A549 (cell line): ENCODE results near the gene GOLGA6L2. TPM values are rescaled to one million over a fixed set of nuclear protein-coding genes. Genes with fewer than 3 reads are reported as not detected.

Source experiments
- ATAC-seq, 2 experiments: fragments of 200-7000 bp in 1 of 2; fragments of >200 bp in 1 of 2; cut with Nextera tagmentation in 1 of 2; cut with Tn5 transposase in 1 of 2; 3 replicates each; pipeline versions ENCODE4 v1.8.0 to v1.9.1; 2018 to 2020; ENCODE audit warnings: mild to moderate bottlenecking in 1 of 2, moderate library complexity in 1 of 2
- CTCF ChIA-PET: fragments of 300-600 bp; sonication (Branson Sonifier 250); formaldehyde crosslinking; extraction: SDS; loops from one replicate; lab custom pipeline; 2021; ENCODE audit warnings: antibody characterized with exemption, inconsistent platforms; lab: Yijun Ruan, JAX
- POLR2A ChIA-PET: fragments of 350-600 bp; formaldehyde crosslinking; extraction: SDS; loops from one replicate; lab custom pipeline; 2021; ENCODE audit warnings: antibody characterized with exemption, inconsistent platforms; lab: Yijun Ruan, JAX
- DNase-seq, 2 experiments: peaks; one replicate each; pipeline versions ENCODE4 v3.0.0 to v3.0.0-alpha.2; 2011 to 2016; ENCODE audit warnings: low read depth in 1 of 2, low spot score in 1 of 2
- FAIRE-seq: peaks from 2 replicates; lab custom pipeline; 2011; peaks lifted over from hg19 to GRCh38; lab: Jason Lieb, UNC
- H3K27ac ChIP-seq, 2 experiments: fragments of >200 bp; sonication (Bioruptor Twin); formaldehyde crosslinking; 3 replicates each; pipeline ENCODE4 v1.5.1; 2016 to 2017
- H3K4me1 ChIP-seq: fragments of >200 bp; sonication (Bioruptor Twin); formaldehyde crosslinking; 3 replicates; pipeline ENCODE4 v1.6.1; 2016
- H3K4me2 ChIP-seq: fragments of >200 bp; sonication (Bioruptor Twin); formaldehyde crosslinking; 3 replicates; pipeline ENCODE4 v1.6.1; 2016
- H3K4me3 ChIP-seq: fragments of >200 bp; sonication (Bioruptor Twin); formaldehyde crosslinking; 3 replicates; pipeline ENCODE4 v1.5.1; 2016
- H3K9me3 ChIP-seq: fragments of >200 bp; sonication (Bioruptor Twin); formaldehyde crosslinking; 3 replicates; pipeline ENCODE4 v1.6.1; 2016
- BCL3 ChIP-seq: fragments of >200 bp; sonication (Bioruptor Twin); formaldehyde crosslinking; IDR thresholded peaks from 3 replicates; pipeline ENCODE4 v1.6.1; 2016
- CBX2 ChIP-seq: fragments of 200-600 bp; sonication (generic); IDR thresholded peaks from 2 replicates; pipeline ENCODE4 v1.6.1; 2016; ENCODE audit warnings: low read depth, mild to moderate bottlenecking, borderline replicate concordance
- CBX8 ChIP-seq: fragments of 200-600 bp; sonication (generic); IDR thresholded peaks from 2 replicates; pipeline ENCODE4 v1.6.1; 2016
- CEBPB ChIP-seq, 2 experiments: fragments of >200 bp in 1 of 2; sonication (Bioruptor Twin) in 1 of 2; formaldehyde crosslinking in 1 of 2; IDR thresholded peaks; 2 replicates each; pipeline ENCODE4 v1.6.1; 2012 to 2016
- CHD2 ChIP-seq: fragments of 150-350 bp; IDR thresholded peaks from 2 replicates; pipeline ENCODE4 v1.6.1; 2014; ENCODE audit warnings: low read length; ENCODE audit not compliant: partially characterized antibody
- CHD4 ChIP-seq: fragments of 200-600 bp; sonication (generic); IDR thresholded peaks from 2 replicates; pipeline ENCODE4 v1.6.1; 2016; ENCODE audit warnings: antibody characterized with exemption, mild to moderate bottlenecking, borderline replicate concordance
- CTCF ChIP-seq: fragments of >200 bp; sonication (Bioruptor Twin); formaldehyde crosslinking; IDR thresholded peaks from 3 replicates; pipeline ENCODE4 v1.5.1; 2016
- E2F6 ChIP-seq: IDR thresholded peaks from 2 replicates; pipeline ENCODE4 v1.6.1; 2012; ENCODE audit warnings: low read depth, borderline replicate concordance
- EHMT2 ChIP-seq: fragments of 200-600 bp; sonication (generic); IDR thresholded peaks from 2 replicates; pipeline ENCODE4 v1.6.1; 2016; ENCODE audit warnings: antibody characterized with exemption, low read depth, mild to moderate bottlenecking, moderate library complexity
- FOSB ChIP-seq: fragments of 250-450 bp; sonication (Bioruptor Pico); IDR thresholded peaks from 2 replicates; pipeline ENCODE4 v1.5.0; 2020; ENCODE audit warnings: mild to moderate bottlenecking, moderate library complexity
- GATA3 ChIP-seq: IDR thresholded peaks from 2 replicates; pipeline ENCODE4 v1.6.1; 2012; ENCODE audit warnings: borderline replicate concordance
- HDAC2 ChIP-seq: fragments of 200-600 bp; sonication (generic); IDR thresholded peaks from 2 replicates; pipeline ENCODE4 v1.6.1; 2016
- HOXB13 ChIP-seq: fragments of 250-450 bp; sonication (Bioruptor Pico); IDR thresholded peaks from 2 replicates; pipeline ENCODE4 v1.5.0; 2020; ENCODE audit warnings: low read depth, mild to moderate bottlenecking, moderate library complexity
- HOXB5 ChIP-seq: fragments of 250-450 bp; sonication (Bioruptor Pico); IDR thresholded peaks from 2 replicates; pipeline ENCODE4 v1.5.0; 2020; ENCODE audit warnings: mild to moderate bottlenecking, moderate library complexity
- JUN ChIP-seq, 2 experiments: fragments of >200 bp; sonication (Bioruptor Twin); formaldehyde crosslinking; IDR thresholded peaks; 2 replicates in 1 of 2; 3 replicates in 1 of 2; pipeline ENCODE4 v1.6.1; 2016 to 2017
- MYC ChIP-seq: IDR thresholded peaks from 2 replicates; pipeline ENCODE4 v1.6.1; 2012; ENCODE audit warnings: mild to moderate bottlenecking, inconsistent platforms, low read length, improper control_type of control experiment, borderline replicate concordance
- NFE2L2 ChIP-seq: fragments of 150-350 bp; conservative IDR thresholded peaks from 2 replicates; pipeline ENCODE4 v1.6.1; 2014; ENCODE audit warnings: low read length
- NR3C1 ChIP-seq: fragments of >200 bp; sonication (Bioruptor Twin); formaldehyde crosslinking; IDR thresholded peaks from 3 replicates; pipeline ENCODE4 v1.6.1; 2017
- POLR2AphosphoS2 ChIP-seq: conservative IDR thresholded peaks from 2 replicates; pipeline ENCODE4 v1.6.1; 2012; ENCODE audit warnings: low read length, improper control_type of control experiment, inconsistent platforms
- RARB ChIP-seq: fragments of 250-450 bp; sonication (Bioruptor Pico); IDR thresholded peaks from 2 replicates; pipeline ENCODE4 v1.8.0; 2021; ENCODE audit warnings: mild to moderate bottlenecking, moderate library complexity
- RCOR1 ChIP-seq: fragments of 150-350 bp; IDR thresholded peaks from 2 replicates; pipeline ENCODE4 v1.6.1; 2014; ENCODE audit warnings: antibody characterized with exemption, low read length, low read depth
- RNF2 ChIP-seq: fragments of 200-600 bp; sonication (generic); IDR thresholded peaks from 2 replicates; pipeline ENCODE4 v1.6.1; 2016; ENCODE audit warnings: low read depth, mild to moderate bottlenecking, antibody characterized with exemption, moderate library complexity, borderline replicate concordance
- WGBS: methylation state at CpG from one replicate; pipeline ENCODE4 v1.1.6; 2017; ENCODE audit errors: missing lambda C conversion rate; 5-methylcytosine and 5-hydroxymethylcytosine counted together
- polyA plus RNA-seq, 4 experiments: library from polyadenylated mRNA; depleted of rRNA in 3 of 4; stranded (reverse); fragments of >200 nt; fragmentation: RNase III in 1 of 4; extraction: RNeasy Plus Mini Kit Qiagen cat#74134 plus additional on column Dnase treatment in 1 of 4; gene quantifications; 2 replicates in 3 of 4; 3 replicates in 1 of 4; pipeline ENCODE4 v1.2.3, GENCODE V29; 2011 to 2017
- TF ChIP-seq, protein P1 (sequence below): fragments of 200-600 bp; sonication (generic); IDR thresholded peaks from 2 replicates; pipeline ENCODE4 v1.6.1; 2016; ENCODE audit warnings: antibody characterized with exemption, mild to moderate bottlenecking, moderate library complexity
- TF ChIP-seq, protein P2 (sequence below): fragments of 150-350 bp; IDR thresholded peaks from 2 replicates; pipeline ENCODE4 v1.6.1; 2014; ENCODE audit warnings: low read depth, mild to moderate bottlenecking, low read length

GOLGA6L2 gene
- polyA plus RNA-seq, 2 of the 4 experiments (the other 2 are of a cell fraction): 0.03 TPM; not detected in 1

GRCh38 chr15:23411841-23412240 lies 35.2 kb downstream of the GOLGA6L2 start:
- Histone ChIP-seq H3K4me2 (no peak overlapping the region), H3K9me3 (no peaks in the 10 kb centered on the region), H3K4me3 (no peak overlapping the region), H3K27ac (no peak overlapping the region), H3K4me1 (peaks cover 6% of the 10 kb centered on the region)
- WGBS: 61% methylated on average over 9 of the region's 10 CpGs
- TF ChIP-seq E2F6 (no peak), EHMT2 (no peak), GATA3 (no peak), BCL3 (no peak), MYC (no peak), JUN (IDR thresholded peaks at IDR 0.05) (no peak), CEBPB (IDR thresholded peaks at IDR 0.05) (no peak), CBX2 (no peak), CBX8 (no peak), RNF2 (no peak), HOXB13 (no peak), FOSB (CRISPR knock-in tag) (no peak), HDAC2 (no peak), HOXB5 (CRISPR knock-in tag) (no peak)
- TF ChIP-seq, protein P1, sequence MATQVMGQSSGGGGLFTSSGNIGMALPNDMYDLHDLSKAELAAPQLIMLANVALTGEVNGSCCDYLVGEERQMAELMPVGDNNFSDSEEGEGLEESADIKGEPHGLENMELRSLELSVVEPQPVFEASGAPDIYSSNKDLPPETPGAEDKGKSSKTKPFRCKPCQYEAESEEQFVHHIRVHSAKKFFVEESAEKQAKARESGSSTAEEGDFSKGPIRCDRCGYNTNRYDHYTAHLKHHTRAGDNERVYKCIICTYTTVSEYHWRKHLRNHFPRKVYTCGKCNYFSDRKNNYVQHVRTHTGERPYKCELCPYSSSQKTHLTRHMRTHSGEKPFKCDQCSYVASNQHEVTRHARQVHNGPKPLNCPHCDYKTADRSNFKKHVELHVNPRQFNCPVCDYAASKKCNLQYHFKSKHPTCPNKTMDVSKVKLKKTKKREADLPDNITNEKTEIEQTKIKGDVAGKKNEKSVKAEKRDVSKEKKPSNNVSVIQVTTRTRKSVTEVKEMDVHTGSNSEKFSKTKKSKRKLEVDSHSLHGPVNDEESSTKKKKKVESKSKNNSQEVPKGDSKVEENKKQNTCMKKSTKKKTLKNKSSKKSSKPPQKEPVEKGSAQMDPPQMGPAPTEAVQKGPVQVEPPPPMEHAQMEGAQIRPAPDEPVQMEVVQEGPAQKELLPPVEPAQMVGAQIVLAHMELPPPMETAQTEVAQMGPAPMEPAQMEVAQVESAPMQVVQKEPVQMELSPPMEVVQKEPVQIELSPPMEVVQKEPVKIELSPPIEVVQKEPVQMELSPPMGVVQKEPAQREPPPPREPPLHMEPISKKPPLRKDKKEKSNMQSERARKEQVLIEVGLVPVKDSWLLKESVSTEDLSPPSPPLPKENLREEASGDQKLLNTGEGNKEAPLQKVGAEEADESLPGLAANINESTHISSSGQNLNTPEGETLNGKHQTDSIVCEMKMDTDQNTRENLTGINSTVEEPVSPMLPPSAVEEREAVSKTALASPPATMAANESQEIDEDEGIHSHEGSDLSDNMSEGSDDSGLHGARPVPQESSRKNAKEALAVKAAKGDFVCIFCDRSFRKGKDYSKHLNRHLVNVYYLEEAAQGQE: no peak
- DNase-seq (no peak), FAIRE-seq (no peak), ATAC-seq (no peak)
- CTCF ChIA-PET: interaction anchor here (1.3 to 1.6 kb wide), 2 partner anchors 9 to 16 kb away, joined by 3 read pairs; no protein-coding TSS in a partner anchor
- POLR2A ChIA-PET: no interaction called here

GRCh38 chr15:23403550-23403949 lies 43.5 kb downstream of the GOLGA6L2 start:
- FAIRE-seq (no peak), ATAC-seq (peak in 1 of 2 experiments; percentile 28; a peak in 2 of 6 replicates), DNase-seq (no peak)
- POLR2A ChIA-PET: no interaction called here
- no peaks in the 10 kb centered on the region for H3K4me1 ChIP-seq
- H3K9me3 ChIP-seq: peaks cover 5% of the 10 kb centered on the region; the same call in 1 of the 3 replicates
- 55% methylated on average over 4 of the region's 4 CpGs for WGBS
- no peak overlapping the region for H3K27ac ChIP-seq
- TF ChIP-seq JUN (IDR thresholded peaks at IDR 0.05) (no peak), RNF2 (no peak), NR3C1 (no peak), NFE2L2 (no peak), RARB (no peak), HOXB13 (no peak), CHD4 (no peak), CBX8 (no peak), CTCF (no peak), CEBPB (IDR thresholded peaks at IDR 0.05) (no peak), CHD2 (no peak), POLR2AphosphoS2 (no peak), RCOR1 (no peak)
- TF ChIP-seq, protein P2, sequence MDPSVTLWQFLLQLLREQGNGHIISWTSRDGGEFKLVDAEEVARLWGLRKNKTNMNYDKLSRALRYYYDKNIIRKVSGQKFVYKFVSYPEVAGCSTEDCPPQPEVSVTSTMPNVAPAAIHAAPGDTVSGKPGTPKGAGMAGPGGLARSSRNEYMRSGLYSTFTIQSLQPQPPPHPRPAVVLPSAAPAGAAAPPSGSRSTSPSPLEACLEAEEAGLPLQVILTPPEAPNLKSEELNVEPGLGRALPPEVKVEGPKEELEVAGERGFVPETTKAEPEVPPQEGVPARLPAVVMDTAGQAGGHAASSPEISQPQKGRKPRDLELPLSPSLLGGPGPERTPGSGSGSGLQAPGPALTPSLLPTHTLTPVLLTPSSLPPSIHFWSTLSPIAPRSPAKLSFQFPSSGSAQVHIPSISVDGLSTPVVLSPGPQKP: no peak
- TF ChIP-seq, all 56 proteins: peak for 0
- Histone ChIP-seq H3K4me2 (no peak overlapping the region), H3K4me3 (no peak overlapping the region)
- CTCF ChIA-PET: interaction anchor here (1.1 kb wide), 1 partner anchor 9 kb away, joined by 3 read pairs; no protein-coding TSS in a partner anchor
